CD14-positive monocyte (primary cell): ENCODE results near the gene TTC12. TPM values are rescaled to one million over a fixed set of nuclear protein-coding genes. Genes with fewer than 3 reads are reported as not detected.

Experiments used
- DNase-seq, 3 donors: peaks; one replicate each; pipeline ENCODE4 v3.0.0-alpha.2; 2011 to 2022
- H2AFZ ChIP-seq: 2 replicates; pipeline ENCODE4 v1.6.0; 2012; ENCODE audit warnings: mild to moderate bottlenecking, low read depth, low read length, inconsistent platforms; ENCODE audit not compliant: insufficient read depth, poor library complexity, severe bottlenecking
- H3K27ac ChIP-seq, 2 donors: 1 replicate in 1 of 2; 2 replicates in 1 of 2; pipeline ENCODE4 v1.5.1; 2012 to 2013; ENCODE audit warnings: low read length in 2 of 2, control low read depth in 1 of 2, inconsistent platforms in 1 of 2, low read depth in 1 of 2, mild to moderate bottlenecking in 1 of 2
- H3K27me3 ChIP-seq, 2 donors: one replicate each; pipeline versions ENCODE4 v1.6.0 to v1.6.1; 2011 to 2013; ENCODE audit warnings: low read length in 2 of 2; ENCODE audit not compliant: control insufficient read depth in 2 of 2, insufficient read depth in 2 of 2
- H3K36me3 ChIP-seq, 2 donors: replicated peaks in 1 of 2; 1 replicate in 1 of 2; 2 replicates in 1 of 2; pipeline versions ENCODE4 v1.5.1 to v1.6.1; 2012 to 2013; ENCODE audit warnings: low read length in 2 of 2, control low read depth in 1 of 2, inconsistent platforms in 1 of 2, mild to moderate bottlenecking in 1 of 2; ENCODE audit not compliant: insufficient read depth in 2 of 2, control insufficient read depth in 1 of 2
- H3K4me1 ChIP-seq, 2 donors: 1 replicate in 1 of 2; 2 replicates in 1 of 2; pipeline versions ENCODE4 v1.5.1 to v1.6.1; 2012 to 2013; ENCODE audit warnings: low read length in 2 of 2, control low read depth in 1 of 2, inconsistent platforms in 1 of 2, mild to moderate bottlenecking in 1 of 2, moderate library complexity in 1 of 2; ENCODE audit not compliant: insufficient read depth in 2 of 2, control insufficient read depth in 1 of 2
- H3K4me2 ChIP-seq: replicated peaks from 2 replicates; pipeline ENCODE3; 2012; ENCODE audit warnings: low read length, moderate library complexity, mild to moderate bottlenecking; ENCODE audit not compliant: poor library complexity, severe bottlenecking; ENCODE audit errors: extremely low read depth
- H3K4me3 ChIP-seq, 3 experiments: fragments of 200-600 bp in 1 of 3; sonication (generic) in 1 of 3; replicated peaks in 1 of 3; 1 replicate in 2 of 3; 2 replicates in 1 of 3; pipeline ENCODE4 v1.5.1; 2011 to 2013; ENCODE audit warnings: low read length in 3 of 3, mild to moderate bottlenecking in 3 of 3, control low read depth in 2 of 3, low read depth in 2 of 3, inconsistent platforms in 1 of 3, moderate library complexity in 1 of 3
- H3K79me2 ChIP-seq: 2 replicates; pipeline ENCODE4 v1.6.0; 2012; ENCODE audit warnings: mild to moderate bottlenecking, control low read depth, inconsistent platforms, low read length, moderate library complexity; ENCODE audit not compliant: insufficient read depth
- H3K9ac ChIP-seq: 2 replicates; pipeline ENCODE4 v1.6.0; 2017; ENCODE audit warnings: low read length, mild to moderate bottlenecking; ENCODE audit not compliant: insufficient read depth, poor library complexity, severe bottlenecking
- H3K9me3 ChIP-seq, 2 donors: replicated peaks in 1 of 2; 1 replicate in 1 of 2; 2 replicates in 1 of 2; pipeline versions ENCODE4 v1.5.1 to v1.6.1; 2012 to 2013; ENCODE audit warnings: low read length in 2 of 2, control low read depth in 1 of 2; ENCODE audit not compliant: control insufficient read depth in 1 of 2, insufficient read depth in 1 of 2
- H4K20me1 ChIP-seq: 2 replicates; pipeline ENCODE4 v1.6.0; 2012; ENCODE audit warnings: mild to moderate bottlenecking, low read length, control low read depth, moderate library complexity; ENCODE audit not compliant: insufficient read depth
- H3K27ac Mint-ChIP-seq, 7 donors: one replicate each; pipeline ENCODE4 v1.8.0; 2020; ENCODE audit warnings: mild to moderate bottlenecking in 7 of 7, mixed read lengths in 7 of 7, moderate library complexity in 6 of 7, inconsistent platforms in 2 of 7
- H3K27me3 Mint-ChIP-seq, 3 donors: one replicate each; pipeline ENCODE4 v1.8.0; 2021 to 2022; ENCODE audit warnings: low read depth in 3 of 3, mild to moderate bottlenecking in 3 of 3, mixed read lengths in 3 of 3, moderate library complexity in 3 of 3, inconsistent platforms in 1 of 3
- H3K36me3 Mint-ChIP-seq, 2 donors: one replicate each; pipeline ENCODE4 v1.8.0; 2020; ENCODE audit warnings: mixed read lengths in 2 of 2, inconsistent platforms in 1 of 2, mild to moderate bottlenecking in 1 of 2
- H3K4me1 Mint-ChIP-seq: one replicate; pipeline ENCODE4 v1.8.0; 2020; ENCODE audit warnings: mild to moderate bottlenecking, mixed read lengths
- H3K4me3 Mint-ChIP-seq, 2 donors: one replicate each; pipeline ENCODE4 v1.8.0; 2020; ENCODE audit warnings: mild to moderate bottlenecking in 2 of 2, mixed read lengths in 2 of 2, moderate library complexity in 1 of 2
- H3K9me3 Mint-ChIP-seq, 7 donors: one replicate each; pipeline ENCODE4 v1.8.0; 2020 to 2022; ENCODE audit warnings: mixed read lengths in 7 of 7, mild to moderate bottlenecking in 6 of 7, moderate library complexity in 6 of 7, inconsistent platforms in 2 of 7
- WGBS: methylation state at CpG from one replicate; pipeline ENCODE4 v1.1.5; 2013; ENCODE audit warnings: missing lambda C conversion rate; ENCODE audit not compliant: insufficient coverage; 5-methylcytosine and 5-hydroxymethylcytosine counted together
- intact Hi-C, 2 donors: fragments of 100-400 bp; cut with micrococcal nuclease; formaldehyde crosslinking; loops; one replicate each; pipeline versions ENCODE4 v1.15.0 to v1.15.1; 2023
- polyA plus RNA-seq, 3 donors: library from polyadenylated mRNA; depleted of rRNA in 1 of 3; unstranded in 2 of 3; stranded (reverse) in 1 of 3; fragments of 300-500 nt in 2 of 3; fragments of >200 nt in 1 of 3; fragmentation: Illumina TruSeq in 2 of 3; gene quantifications; 1 replicate in 2 of 3; 2 replicates in 1 of 3; pipeline ENCODE4 v1.2.3, GENCODE V29; 2012 to 2021
- TF ChIP-seq, protein P1 (sequence below): fragments of 200-600 bp; IDR thresholded peaks from one replicate; pipeline ENCODE4 v1.8.0; 2022; ENCODE audit warnings: antibody characterized with exemption, mild to moderate bottlenecking

The TTC12 gene
- polyA plus RNA-seq, 3 donors: 1.7 to 3.0 (median 2.4) TPM

DNA sequence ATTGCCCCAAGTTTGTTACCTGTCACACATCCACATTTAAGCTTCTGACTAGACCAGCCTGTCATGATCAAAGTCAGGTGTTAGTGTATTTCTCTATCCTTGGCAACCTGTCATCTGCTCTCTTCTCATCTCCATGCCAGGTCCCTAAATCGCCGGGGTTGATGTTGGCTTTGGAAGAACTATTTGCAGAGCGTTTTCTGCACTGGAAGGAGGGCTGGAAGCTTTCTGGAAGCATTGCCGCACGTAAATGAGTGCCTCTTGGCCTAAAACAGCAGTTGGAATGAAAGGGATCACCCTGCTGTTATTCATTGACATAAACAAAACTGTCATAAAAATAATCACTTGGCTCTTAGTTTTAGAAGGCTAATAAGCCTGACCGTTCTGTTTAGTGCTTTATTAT is 1.4 kb downstream of the TTC12 start:
- Histone ChIP-seq H3K79me2 (no peaks in the 10 kb centered on the region), H3K9ac (no peak overlapping the region), H3K4me2 (no peak overlapping the region), H4K20me1 (no peaks in the 10 kb centered on the region), H3K27ac (no peak overlapping the region), H3K4me1 (peaks cover 11 to 13% of the 10 kb centered on the region in 2 donors), H3K4me3 (no peak overlapping the region), H3K27me3 (no peaks in the 10 kb centered on the region), H3K9me3 (no peaks in the 10 kb centered on the region), H3K36me3 (no peaks in the 10 kb centered on the region), H2AFZ (no peak overlapping the region)
- no CpG with 5 or more reads among the region's 6 CpGs for WGBS
- intact Hi-C loops: loop anchor here (10.0 kb wide), 4 partner anchors 459 to 1551 kb away; partner anchors contain the start of genes CLDN25 (in 1 of the 2), PPP2R1B (in 1 of the 2), USP28 (in 1 of the 2) and ZW10 (in 1 of the 2)
- DNase-seq: no peak
- H3K4me1 Mint-ChIP-seq: peaks cover 11% of the 10 kb centered on the region
- peaks cover 0 to 2% (median 0%) of the 10 kb centered on the region in 3 donors for H3K27me3 Mint-ChIP-seq
- H3K9me3 Mint-ChIP-seq: peaks cover 0 to 2% (median 0%) of the 10 kb centered on the region in 7 donors
- TF ChIP-seq, protein P1, sequence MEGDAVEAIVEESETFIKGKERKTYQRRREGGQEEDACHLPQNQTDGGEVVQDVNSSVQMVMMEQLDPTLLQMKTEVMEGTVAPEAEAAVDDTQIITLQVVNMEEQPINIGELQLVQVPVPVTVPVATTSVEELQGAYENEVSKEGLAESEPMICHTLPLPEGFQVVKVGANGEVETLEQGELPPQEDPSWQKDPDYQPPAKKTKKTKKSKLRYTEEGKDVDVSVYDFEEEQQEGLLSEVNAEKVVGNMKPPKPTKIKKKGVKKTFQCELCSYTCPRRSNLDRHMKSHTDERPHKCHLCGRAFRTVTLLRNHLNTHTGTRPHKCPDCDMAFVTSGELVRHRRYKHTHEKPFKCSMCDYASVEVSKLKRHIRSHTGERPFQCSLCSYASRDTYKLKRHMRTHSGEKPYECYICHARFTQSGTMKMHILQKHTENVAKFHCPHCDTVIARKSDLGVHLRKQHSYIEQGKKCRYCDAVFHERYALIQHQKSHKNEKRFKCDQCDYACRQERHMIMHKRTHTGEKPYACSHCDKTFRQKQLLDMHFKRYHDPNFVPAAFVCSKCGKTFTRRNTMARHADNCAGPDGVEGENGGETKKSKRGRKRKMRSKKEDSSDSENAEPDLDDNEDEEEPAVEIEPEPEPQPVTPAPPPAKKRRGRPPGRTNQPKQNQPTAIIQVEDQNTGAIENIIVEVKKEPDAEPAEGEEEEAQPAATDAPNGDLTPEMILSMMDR: no peak
- H3K36me3 Mint-ChIP-seq: peaks cover 0 to 5% of the 10 kb centered on the region in 2 donors
- H3K4me3 Mint-ChIP-seq: no peak overlapping the region
- H3K27ac Mint-ChIP-seq: peak overlapping the region in 1 of 7 donors; percentile 85

DNA sequence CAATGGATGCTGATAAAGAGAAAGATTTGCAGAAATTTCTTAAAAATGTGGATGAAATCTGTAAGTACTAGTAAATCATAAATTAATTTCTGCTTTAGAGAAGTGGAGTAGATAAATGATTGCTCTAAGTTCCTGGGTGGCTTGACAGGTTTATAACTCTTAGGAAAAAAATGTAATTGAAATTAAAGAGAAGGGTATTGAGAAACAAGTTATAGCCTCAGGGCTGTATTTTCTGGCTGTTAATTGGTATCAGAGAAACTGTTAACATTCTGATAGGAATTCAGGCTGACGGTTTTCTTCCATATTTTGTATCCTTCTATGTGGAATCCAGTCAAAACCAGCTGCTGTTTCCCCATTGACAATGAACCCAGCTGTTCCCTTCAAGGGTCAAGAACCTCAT is 1.9 kb downstream of the TTC12 start:
- H3K4me1 Mint-ChIP-seq: peaks cover 11% of the 10 kb centered on the region

More for the DNA sequence above, 1.9 kb downstream of the TTC12 start:
- TF ChIP-seq, protein P1: no peak
- Mint-ChIP-seq H3K4me3 (no peak overlapping the region), H3K9me3 (peaks cover 0 to 2% (median 0%) of the 10 kb centered on the region in 7 donors), H3K36me3 (peaks cover 0 to 5% of the 10 kb centered on the region in 2 donors), H3K27me3 (peaks cover 0 to 2% (median 0%) of the 10 kb centered on the region in 3 donors), H3K27ac (no peak overlapping the region)
- Histone ChIP-seq H3K4me1 (peaks cover 11 to 13% of the 10 kb centered on the region in 2 donors), H3K27ac (no peak overlapping the region), H2AFZ (no peak overlapping the region), H3K4me2 (no peak overlapping the region), H3K27me3 (no peaks in the 10 kb centered on the region), H3K79me2 (no peaks in the 10 kb centered on the region), H3K4me3 (no peak overlapping the region), H3K9me3 (no peaks in the 10 kb centered on the region), H4K20me1 (no peaks in the 10 kb centered on the region), H3K9ac (no peak overlapping the region), H3K36me3 (no peaks in the 10 kb centered on the region)
- intact Hi-C loops: loop anchor here (10.0 kb wide), 4 partner anchors 459 to 1551 kb away; partner anchors contain the start of genes CLDN25 (in 1 of the 2), PPP2R1B (in 1 of the 2), USP28 (in 1 of the 2) and ZW10 (in 1 of the 2)
- no peak for DNase-seq
- WGBS: no CpG with 5 or more reads among the region's 1 CpG
